Fibroblast of gingiva (primary cell): ENCODE results near the gene TBCK.
"Not testable (repeated sequence)": the region's sequence is repeated elsewhere in the genome, so short reads cannot be mapped to it uniquely, and the experiment has no call there.

ENCODE experiments used
- DNase-seq: peaks from one replicate; pipeline ENCODE4 v3.0.0-alpha.2; 2011; ENCODE audit warnings: low read depth

The TBCK gene

DNA sequence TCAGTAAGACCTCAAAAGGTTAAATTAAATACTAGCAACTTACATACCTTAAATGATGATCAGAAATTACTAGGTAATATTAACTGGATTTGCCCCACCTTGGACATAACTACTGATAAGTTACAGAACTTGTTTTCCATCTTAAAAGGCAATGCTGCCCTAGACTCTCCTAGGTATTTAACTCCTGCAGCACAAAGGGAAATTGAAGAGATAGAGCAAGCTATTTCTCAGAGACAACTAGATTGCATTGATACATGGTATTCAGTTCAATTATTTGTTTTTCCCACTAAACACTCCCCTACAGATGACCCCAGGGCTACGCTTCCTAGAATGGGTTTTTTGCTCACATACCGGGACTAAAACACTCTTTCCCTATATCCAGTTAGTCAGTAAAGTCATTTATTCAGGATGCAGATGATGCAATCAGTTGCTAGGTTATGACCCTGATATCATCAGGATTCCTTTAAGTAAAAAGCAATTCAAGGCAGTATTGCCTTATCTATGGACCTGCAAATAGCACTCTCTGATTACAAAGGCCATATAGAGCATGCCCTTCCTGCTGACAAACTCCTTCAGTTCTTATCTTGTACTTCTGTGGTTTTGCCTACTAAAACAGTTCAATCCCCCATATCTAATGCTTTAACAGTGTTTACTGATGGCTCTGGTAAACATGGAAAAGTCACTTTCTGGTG lies 204.1 kb downstream of the TBCK start:
- DNase-seq: not testable (repeated sequence)

DNA sequence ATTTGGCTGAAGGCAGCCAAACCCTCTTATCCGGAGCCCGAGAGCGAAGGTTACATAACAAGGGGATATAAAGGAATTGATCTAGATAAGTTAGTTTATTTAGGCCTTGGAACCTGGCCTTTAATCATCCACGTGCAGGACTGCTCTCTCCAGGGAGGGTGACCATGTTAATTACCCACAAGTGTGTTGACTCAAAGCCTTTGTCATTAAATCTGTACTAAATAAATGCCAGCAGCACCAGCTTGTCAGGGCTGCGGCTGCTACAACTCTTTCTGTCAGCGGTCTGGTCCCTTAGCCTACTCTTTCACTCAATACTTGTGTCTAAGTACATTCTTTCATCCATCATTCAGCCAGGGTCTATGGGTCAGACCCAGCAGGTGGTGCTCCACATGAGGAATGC lies 206.1 kb downstream of the TBCK start:
- DNase-seq: no peak

DNA sequence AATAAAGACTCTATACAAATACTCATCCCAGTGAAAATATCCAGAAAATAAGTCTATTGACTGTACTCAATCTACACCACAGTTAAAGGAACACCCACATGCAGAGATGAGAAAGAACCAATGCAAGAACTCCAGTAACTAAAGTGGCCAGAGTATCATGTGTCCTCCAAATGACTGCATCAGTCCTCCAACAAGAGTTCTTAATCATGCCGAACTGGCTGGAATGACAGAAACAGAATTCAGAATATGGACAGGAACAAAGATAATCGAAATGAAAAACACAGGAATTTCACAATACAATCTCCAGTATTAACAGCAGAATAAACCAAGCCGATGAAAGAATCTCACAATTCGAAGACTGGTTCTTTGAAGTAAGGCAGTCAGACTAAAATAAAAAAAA lies 210.3 kb downstream of the TBCK start:
- no peak for DNase-seq

DNA sequence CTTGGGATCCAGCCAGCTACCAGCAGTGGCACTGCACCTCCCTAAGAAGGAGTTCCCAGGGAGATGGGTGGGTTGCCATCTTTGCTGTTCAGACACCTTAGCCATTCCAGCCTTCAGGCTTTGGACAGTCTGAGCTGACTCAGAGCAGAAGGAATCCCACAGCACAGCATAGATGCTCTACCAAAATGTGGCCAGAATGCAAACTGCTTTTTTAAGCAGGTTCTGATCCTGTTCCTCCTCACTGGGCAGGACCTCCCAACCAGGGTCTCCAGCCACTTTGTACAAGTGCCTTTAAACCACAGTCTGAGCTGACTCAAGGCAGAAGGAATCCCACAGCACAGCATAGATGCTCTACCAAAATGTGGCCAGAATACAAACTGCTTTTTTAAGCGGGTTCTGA lies 211.7 kb downstream of the TBCK start:
- DNase-seq: no peak

DNA sequence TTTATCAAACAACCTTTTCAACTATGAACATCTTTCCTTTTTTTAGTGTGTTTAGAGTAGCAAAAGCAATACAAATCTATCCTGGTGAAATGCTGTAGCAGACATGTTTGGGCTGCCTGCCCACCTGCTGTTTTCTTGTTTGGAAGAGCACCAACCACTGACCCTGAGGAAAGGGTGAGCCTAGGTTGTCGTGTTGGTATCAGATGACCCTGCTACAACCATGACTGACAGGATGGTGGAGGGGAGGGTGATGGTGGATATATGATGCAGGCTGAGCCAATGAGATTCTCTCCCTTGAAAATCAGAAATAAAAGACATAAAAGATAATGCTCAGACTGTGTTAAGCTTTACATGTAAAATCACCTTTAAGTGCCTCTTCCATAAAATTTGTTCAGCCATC lies 219.6 kb downstream of the TBCK start:
- DNase-seq: no peak

DNA sequence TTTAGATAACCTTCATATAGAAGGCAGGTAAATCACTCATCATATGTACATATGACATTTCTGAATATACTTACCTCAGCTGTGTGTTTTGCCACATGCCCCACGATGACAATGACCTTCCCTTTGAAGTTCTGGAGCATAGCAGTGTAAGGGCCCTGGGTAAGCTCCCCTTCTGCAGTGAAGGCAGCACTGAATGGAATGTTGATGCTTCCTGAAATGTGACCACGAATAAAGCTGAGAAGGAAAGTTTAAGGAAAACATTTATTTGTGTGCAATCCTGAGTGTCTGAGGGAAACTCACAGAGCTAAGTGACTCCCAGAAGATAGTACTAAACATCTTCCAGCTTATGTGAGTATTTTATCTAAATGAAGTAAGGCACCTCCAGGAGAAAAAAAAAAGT lies 220.6 kb downstream of the TBCK start:
- DNase-seq: no peak

DNA sequence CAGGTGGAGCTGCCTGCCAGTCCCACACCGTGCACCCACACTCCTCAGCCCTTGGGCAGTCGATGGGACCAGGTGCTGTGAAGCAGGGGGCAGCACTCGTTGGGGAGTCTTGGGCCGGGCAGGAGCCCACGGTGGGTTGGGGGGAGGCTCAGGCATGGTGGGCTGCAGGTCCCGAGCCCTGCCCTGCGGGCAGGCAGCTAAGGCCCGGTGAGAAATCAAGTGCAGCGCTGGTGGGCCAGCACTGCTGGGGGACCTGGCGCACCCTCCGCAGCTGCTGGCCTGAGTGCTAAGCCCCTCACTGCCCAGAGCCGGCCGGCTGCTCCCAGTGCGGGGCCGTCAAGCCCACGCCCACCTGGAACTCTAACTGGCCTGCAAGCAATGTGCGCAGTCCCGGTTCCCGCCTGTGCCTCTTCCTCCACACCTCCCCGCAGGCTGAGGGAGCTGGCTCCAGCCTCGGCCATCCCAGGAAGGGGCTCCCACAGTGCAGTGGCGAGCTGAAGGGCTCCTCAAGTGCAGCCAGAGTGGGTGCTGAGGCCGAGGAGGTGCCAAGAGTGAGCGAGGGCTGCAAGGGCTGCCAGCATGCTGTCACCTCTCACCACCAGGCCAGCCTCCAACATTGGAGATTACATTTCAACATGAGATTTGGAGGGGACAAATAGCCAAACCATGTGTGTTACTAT lies 223.5 kb downstream of the TBCK start:
- DNase-seq: no peak

DNA sequence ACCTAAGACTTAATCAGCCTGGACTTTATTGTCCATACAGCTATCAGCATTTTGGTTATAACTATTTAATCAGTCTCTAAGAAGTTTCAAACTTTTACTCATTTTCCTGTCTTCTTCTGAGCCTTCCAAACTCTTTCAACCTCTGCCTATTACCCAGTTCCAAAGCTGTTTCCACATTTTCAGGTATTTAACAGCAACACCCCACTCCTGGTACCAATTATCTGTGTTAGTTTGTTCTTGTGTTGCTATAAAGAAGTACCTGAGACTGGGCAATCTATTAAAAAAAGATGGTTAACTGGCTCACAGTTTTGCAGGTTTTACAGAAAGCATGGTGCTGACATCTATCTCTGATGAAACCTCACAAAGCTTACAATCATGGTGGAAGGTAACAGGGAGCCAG lies 225.2 kb downstream of the TBCK start:
- DNase-seq: no peak

DNA sequence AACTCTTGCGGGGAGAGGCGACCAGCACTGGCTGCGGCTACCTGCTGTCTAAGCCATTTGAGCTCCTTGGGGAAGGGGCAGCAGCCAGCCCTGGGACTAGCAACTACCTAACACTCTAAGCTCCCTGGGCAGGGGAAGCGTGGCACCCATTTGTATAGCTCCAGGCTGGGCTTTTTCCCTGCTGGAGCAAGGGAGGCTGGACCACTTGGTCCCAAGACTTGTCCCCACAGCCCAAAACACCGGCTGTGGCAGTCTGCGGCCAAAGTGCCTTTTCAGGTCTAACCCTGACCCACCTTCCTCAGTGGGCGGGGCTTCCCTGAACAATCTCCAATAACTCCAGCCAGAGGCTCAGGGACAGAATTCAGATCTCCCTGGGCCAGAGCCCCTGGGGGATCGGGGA lies 232.9 kb downstream of the TBCK start:
- DNase-seq: no peak

DNA sequence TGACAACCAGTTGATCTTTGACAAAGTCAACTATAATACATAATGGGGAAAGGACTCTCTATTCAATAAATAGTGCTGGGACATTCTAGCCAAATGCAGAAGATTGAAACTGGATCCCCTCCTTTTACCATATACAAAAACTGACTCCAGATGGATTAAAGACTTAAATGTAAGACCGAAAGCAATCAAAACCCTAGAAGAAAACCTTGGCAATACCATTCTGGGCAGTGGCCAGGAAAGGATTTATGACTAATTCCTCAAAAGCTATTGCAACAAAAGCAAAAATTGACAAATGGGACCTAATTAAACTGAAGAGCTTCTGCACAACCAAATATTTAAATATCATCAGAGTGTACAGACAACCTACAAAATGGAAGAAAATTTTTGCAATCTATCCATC lies 235.6 kb downstream of the TBCK start:
- peak; percentile 30 for DNase-seq

DNA sequence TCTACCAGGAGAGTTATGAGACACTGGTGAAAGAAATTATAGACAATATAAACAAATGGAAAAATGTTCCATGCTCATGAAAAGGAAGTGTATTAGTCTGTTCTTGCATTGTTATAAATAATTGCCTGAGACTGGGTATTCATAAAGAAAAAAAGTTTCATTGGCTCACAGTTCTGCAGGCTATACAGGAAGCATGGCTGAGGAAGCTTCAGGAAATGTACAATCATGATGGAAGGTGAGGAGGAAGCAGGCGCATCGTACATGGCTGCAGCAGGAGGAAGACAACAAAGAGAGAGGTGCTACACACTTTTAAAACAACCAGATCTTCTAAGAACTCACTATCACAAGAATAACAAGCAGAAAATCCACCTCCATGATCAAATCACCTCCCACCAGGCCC lies 236.4 kb downstream of the TBCK start:
- no peak for DNase-seq

DNA sequence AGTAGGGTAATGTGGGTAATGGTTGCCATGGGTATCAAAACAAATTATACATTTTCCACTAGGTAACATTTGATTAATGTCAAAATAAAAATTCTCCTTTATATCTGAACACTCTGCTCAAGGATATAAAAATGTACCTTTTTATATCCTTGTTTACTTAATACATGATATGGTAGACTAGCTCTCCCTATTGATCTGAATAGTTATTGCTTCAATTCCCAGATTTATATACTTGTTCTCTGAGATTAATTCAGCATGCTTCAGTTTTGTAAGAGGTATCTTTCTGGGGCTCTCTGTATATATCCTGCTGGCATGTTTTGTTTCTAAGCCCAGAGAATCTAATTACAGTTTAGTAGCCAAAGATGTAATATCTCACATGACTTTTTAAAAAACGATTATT lies 251.0 kb downstream of the TBCK start:
- DNase-seq: no peak

DNA sequence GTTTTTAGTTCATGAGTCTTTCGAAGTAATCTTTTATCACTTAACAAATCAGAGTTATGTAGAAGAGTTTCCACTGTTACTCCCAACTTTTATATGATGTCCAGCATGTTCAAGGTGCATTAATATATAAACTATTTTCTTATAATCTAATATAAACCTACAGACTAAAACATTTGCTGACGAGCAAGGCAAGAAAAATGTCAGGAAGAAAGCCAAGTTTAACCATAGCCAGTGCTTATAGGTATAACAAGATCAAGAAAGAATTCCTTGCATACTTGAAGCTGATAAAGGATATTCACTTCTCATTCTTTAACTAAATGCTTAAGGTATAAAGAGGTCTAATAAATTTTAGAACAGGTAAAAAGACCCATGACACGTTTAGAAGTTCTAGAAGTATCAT lies 253.0 kb downstream of the TBCK start:
- DNase-seq: no peak

DNA sequence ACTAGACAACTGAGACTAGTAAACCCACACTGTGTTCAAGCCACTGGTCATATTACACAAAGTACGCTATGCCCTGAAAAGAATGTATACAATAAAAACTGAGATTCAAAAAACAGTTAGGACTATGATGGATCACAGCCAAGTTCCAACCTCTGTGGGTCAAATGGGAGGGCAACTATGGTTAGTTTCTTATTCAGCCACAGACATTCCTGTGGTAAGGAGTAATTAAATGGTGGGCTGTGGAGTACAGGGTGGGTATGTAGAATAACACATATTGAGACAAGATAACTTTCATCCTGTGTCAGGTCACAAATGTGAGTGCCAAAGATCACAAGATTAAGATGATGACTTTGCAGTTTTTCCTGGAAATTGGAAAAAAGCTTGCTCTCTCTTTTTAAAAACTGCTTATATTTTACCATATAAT lies 253.5 kb downstream of the TBCK start:
- peak; percentile 77 for DNase-seq

DNA sequence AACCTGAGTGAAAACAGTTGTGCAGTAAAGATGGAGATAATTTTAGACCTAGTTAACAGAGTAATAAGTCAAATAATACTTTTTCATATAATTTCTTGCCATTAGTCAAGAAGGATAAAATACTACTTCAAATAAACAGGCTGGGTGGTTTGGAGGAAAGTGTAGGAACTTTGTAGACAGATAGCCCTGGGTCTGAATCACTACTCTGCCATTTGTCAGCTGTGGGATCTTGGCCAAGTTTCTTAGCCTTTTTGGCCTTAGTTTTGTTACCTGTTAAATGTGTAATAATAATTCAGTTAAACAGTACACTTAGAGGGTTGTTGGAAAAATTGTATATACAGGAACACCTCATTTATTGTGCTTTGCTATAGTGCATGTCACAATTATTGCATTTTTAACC lies 257.1 kb downstream of the TBCK start:
- no peak for DNase-seq

DNA sequence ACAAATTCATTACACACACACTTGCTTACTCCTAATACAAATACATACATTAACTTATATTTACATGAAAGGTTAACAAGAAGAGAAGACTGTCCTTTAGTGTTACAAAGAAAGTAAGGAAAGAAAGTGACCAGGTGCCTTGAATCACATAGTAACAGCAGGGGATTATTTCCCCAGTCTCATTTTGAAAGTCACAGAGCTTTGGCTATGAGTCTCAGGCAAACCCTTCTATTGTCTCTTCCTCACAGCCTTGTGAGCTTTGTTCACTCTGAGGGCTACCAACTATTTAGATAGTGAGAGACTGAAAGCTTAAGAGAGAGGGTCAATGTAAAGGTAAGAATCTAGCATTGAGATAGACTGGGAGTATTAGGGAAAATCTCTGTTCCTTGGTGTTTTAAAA lies 259.1 kb downstream of the TBCK start:
- no peak for DNase-seq

DNA sequence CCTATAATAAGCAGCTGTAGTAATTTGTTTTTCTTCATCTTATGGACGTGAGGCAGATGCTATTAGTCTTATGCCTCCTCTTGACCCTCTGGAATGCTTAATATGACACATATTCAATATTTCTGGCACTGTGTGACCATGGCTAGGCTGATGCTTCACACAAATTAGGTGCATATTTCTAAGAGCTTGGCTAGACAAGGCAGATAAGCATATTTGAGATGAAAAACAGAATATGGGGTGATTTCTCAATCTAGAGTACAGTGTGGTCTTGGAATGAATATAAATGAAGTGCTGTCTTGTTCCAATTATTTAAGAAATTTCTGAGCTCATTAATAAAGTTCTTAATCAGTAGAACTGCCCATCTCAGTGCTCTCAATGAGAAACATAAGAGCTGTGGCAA lies 264.5 kb downstream of the TBCK start:
- no peak for DNase-seq

DNA sequence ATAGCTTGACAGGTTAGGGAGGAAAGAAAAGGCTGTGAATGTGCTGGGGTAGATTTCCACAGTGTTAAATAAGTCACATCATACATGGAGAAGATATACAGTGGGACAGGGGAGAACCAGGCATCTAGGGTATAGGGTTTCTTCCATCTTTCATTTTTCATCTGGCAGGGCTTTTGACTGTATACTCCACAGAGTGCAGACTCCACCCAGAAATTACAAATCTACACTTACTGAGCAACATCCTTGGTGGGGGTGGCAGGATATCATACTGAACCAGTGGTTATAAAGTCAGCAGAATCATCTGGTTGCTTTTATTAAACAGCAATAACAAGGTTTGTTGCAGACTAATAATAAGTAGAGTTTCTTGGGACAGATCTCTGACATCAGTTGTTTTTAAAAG lies 266.5 kb downstream of the TBCK start:
- DNase-seq: no peak

DNA sequence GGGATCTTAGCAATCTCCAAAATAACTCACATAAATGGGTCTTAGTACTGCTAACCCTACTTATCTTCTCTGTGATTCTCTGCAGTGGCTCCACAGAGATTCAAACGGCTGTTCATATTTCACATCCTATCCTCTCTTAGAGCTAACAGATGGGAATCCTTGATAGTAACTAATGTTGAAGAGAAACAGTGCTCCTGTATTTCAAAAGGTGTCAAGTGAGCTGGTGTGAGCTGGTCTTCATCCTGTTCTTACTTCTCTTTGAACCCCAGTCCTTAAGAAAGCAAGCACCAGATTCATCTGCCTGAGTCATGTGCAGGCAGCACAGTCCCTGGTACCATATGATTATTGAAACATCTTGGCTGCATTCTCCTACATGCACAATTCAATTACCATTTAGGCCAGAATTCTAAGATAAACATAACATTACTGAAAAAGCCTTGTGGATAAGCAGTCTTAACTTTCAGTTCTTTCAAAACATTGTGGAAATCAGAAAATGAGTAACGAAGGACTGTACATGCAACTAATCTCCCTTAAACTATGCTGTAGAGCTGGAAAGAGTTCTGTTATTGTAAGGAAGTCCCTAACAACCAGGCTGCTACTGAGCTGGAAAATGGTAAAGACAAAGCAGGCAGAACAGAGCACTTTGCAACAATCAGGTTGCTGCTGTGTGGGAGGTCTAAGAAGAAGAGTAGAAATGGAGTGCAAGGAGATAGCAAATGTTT lies 267.6 kb downstream of the TBCK start:
- peak; percentile 80 for DNase-seq

DNA sequence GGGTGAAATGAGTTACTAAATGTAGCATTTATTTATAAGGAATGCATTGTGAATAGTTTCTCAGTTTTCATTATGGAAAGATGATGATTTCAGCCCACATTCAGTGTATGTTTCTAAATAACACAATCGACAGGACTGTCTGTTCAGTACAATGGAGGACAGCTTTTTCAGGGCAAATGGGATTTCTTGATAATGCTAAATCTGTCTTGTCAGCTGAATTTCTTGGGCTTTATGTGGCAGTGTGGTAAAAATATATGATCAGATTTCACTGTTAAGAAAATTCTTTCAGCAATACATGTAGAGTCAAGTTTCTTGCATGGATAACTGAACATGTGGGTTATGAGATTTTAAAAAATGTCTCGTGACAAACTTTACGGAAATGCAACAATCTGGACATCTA lies 269.9 kb downstream of the TBCK start:
- DNase-seq: no peak

DNA sequence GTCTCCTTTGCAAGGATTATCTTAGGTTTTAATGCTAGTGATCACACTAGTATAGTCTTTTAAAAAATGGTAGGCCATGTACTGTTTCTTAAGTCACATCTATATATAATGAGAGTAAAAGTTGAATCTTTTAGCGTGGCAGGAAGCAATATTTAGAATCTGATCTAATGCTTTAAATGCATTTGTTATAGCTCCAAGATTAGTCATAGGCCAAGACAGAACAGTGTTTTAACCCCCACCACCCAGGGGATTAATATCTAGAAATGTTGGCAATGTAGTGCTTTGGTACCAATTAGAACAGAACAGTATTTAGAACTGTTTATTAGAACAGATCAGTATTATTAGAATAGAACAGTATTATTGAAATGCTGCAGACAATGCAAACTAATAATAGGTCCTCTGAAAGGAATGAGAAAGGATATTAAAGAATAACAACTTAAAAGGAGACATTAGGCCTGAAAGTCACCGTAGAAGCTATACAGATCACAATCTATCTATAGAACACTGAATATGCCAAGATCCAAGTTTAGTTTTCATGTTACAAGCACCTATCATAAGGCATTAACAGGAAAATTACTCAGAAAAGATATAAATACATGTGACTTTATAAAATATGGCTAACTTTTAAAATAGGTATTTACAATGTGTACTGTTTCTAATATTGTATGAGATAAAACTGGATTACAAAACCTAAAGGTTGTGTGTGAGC lies 274.6 kb downstream of the TBCK start:
- DNase-seq: no peak

DNA sequence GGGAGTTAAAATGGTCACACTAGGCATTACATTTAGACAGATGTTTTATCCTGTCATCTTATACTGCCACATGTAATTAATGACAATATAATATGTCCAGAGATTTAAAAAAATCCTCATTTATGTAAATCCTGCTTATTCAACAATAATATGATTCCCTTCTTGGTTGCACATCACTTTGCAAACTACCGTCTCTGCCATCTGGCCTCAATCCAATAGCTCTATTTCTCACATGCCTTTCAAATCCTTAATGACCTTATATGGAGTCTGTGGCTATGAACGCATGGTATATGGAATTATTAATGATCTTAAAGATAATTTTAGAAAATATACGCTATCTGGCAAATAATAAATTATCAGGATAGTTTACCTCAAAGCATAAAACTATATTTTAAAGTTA lies 276.2 kb downstream of the TBCK start:
- DNase-seq: no peak

DNA sequence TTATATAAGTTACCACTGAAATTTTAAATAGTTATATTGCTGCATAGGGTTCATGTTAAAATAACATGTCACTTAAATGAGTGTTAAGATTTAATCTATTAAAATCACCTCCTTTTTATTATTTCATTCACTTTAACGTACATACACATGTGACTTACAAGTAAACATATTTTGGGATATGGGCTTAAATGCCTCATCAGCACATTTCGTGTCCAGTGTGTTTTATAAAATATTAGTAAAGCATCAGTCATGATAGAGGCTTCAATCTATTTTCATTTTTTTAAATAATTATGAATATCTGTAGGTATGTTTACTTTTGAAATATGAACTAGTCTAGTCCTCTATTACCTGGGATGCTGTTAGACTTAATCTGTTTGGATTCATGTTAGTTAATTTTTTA lies 277.1 kb downstream of the TBCK start:
- no peak for DNase-seq
